ENCODE results near the gene GTF2A1. TPM values are rescaled to one million over a fixed set of nuclear protein-coding genes. Genes with fewer than 3 reads are reported as not detected.
A peak's percentile ranks its signal among the peaks of the same experiment; 100 is the strongest.

Gene GTF2A1
- total RNA-seq, 4 donors from 2014 or later = 18.7 to 25.7 (median 22.9) TPM

- H3K4me1 ChIP-seq = peaks cover 5 to 38% (median 16%) of the 10 kb centered on the region in 3 donors
Measured at GRCh38 chr14:81179631-81180030, 41.1 kb downstream of the GTF2A1 start.

GRCh38 chr14:81178063-81178462 lies 42.7 kb downstream of the GTF2A1 start:
- Histone ChIP-seq H3K4me3 (peak overlapping the region in 1 of 4 donors; percentile 7), H3K4me1 (peaks cover 5 to 32% (median 16%) of the 10 kb centered on the region in 3 donors), H3K27me3 (no peaks in the 10 kb centered on the region), H3K36me3 (peaks cover 0 to 43% (median 0%) of the 10 kb centered on the region in 3 donors), H3K9me3 (no peaks in the 10 kb centered on the region), H3K27ac (peak overlapping the region in 3 of 4 donors; percentile 49 to 52 (median 51))
- DNase-seq = no peak
- intact Hi-C loops (cut with DNase I) = no loop called here
- TF ChIP-seq, protein P1, sequence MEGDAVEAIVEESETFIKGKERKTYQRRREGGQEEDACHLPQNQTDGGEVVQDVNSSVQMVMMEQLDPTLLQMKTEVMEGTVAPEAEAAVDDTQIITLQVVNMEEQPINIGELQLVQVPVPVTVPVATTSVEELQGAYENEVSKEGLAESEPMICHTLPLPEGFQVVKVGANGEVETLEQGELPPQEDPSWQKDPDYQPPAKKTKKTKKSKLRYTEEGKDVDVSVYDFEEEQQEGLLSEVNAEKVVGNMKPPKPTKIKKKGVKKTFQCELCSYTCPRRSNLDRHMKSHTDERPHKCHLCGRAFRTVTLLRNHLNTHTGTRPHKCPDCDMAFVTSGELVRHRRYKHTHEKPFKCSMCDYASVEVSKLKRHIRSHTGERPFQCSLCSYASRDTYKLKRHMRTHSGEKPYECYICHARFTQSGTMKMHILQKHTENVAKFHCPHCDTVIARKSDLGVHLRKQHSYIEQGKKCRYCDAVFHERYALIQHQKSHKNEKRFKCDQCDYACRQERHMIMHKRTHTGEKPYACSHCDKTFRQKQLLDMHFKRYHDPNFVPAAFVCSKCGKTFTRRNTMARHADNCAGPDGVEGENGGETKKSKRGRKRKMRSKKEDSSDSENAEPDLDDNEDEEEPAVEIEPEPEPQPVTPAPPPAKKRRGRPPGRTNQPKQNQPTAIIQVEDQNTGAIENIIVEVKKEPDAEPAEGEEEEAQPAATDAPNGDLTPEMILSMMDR (IDR thresholded peaks at IDR 0.05) = no peak
- TF ChIP-seq POLR2A (IDR thresholded peaks at IDR 0.05) = no peak

More at GRCh38 chr14:81179631-81180030, 41.1 kb downstream of the GTF2A1 start:
- no peak for TF ChIP-seq POLR2A (IDR thresholded peaks at IDR 0.05)
- TF ChIP-seq, protein P1 (IDR thresholded peaks at IDR 0.05) = no peak
- no peaks in the 10 kb centered on the region for H3K9me3 ChIP-seq
- peaks cover 0 to 56% (median 0%) of the 10 kb centered on the region in 3 donors for H3K36me3 ChIP-seq
- H3K4me3 ChIP-seq = no peak overlapping the region
- DNase-seq = no peak
- WGBS, 2 donors = 78 to 87% methylated on average over 2 of the region's 2 CpGs
- H3K27me3 ChIP-seq = no peaks in the 10 kb centered on the region
- intact Hi-C loops (cut with DNase I) = no loop called here
- no peak overlapping the region for H3K27ac ChIP-seq

DNA sequence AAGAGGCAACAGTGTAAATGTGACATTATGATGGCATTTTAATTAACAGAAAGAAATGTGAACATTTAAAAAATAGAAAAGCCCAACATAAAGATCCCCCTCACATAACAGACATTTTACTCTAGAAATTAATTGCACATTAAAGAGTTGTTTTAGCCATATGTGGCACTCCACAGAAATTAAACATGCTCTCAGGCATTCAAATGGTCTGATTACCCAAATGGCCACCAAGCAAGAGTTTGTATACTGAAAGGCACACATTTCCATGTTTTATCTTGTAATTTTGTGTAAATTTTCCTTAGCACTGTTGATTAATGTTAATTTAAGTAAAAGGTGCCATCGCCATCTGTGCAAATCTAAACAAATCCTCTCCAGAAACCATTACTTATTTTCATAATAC lies 43.5 kb downstream of the GTF2A1 start:
- Histone ChIP-seq H3K27me3 (no peaks in the 10 kb centered on the region), H3K9me3 (no peaks in the 10 kb centered on the region), H3K27ac (peak overlapping the region; percentile 1 to 52 (median 44)), H3K4me3 (peak overlapping the region in 3 of 4 donors; percentile 7 to 49 (median 22)), H3K36me3 (peaks cover 0 to 35% (median 0%) of the 10 kb centered on the region in 3 donors), H3K4me1 (peaks cover 5 to 23% (median 16%) of the 10 kb centered on the region in 3 donors)
- DNase-seq = no peak
- WGBS, 2 donors = 65 to 66% methylated on average over 1 of the region's 1 CpG
- intact Hi-C loops (cut with DNase I) = no loop called here
- TF ChIP-seq POLR2A (IDR thresholded peaks at IDR 0.05) = no peak
- TF ChIP-seq, protein P1 (IDR thresholded peaks at IDR 0.05) = no peak

GRCh38 chr14:81176241-81176640 lies 44.5 kb downstream of the GTF2A1 start:
- Histone ChIP-seq H3K4me1 (peaks cover 5 to 20% (median 16%) of the 10 kb centered on the region in 3 donors), H3K36me3 (peaks cover 0 to 26% (median 0%) of the 10 kb centered on the region in 3 donors), H3K9me3 (no peaks in the 10 kb centered on the region), H3K27me3 (no peaks in the 10 kb centered on the region), H3K4me3 (no peak overlapping the region), H3K27ac (peak overlapping the region in 2 of 4 donors; percentile 49 to 52)
- DNase-seq = no peak
- TF ChIP-seq, protein P1 (IDR thresholded peaks at IDR 0.05) = no peak
- no peak for TF ChIP-seq POLR2A (IDR thresholded peaks at IDR 0.05)
- intact Hi-C loops (cut with DNase I) = no loop called here
- WGBS, 2 donors = 78 to 81% methylated on average over 3 of the region's 3 CpGs

DNA sequence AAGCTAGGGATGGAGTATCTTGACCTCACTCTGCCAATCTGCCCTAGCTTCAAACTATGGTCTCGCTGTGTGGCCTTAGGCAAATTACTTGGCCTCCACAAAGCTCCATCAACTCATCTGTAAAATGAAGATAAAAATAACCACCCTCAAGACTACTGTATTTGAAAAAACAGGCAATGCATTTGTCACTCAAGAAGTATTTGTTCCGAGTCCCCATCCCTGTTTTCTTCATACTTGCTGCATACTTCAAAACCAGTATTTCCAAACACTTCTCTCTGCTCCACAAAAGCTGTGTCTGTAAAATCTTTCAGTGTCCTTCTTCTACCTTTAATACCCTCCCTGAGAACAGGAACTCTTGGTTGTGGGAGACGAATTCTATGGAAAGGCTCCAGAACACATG lies 47.9 kb downstream of the GTF2A1 start:
- Histone ChIP-seq H3K27me3 (no peaks in the 10 kb centered on the region), H3K4me1 (peaks cover 5 to 35% (median 16%) of the 10 kb centered on the region in 3 donors), H3K9me3 (no peaks in the 10 kb centered on the region), H3K4me3 (no peak overlapping the region), H3K36me3 (no peaks in the 10 kb centered on the region), H3K27ac (no peak overlapping the region)
- WGBS, 2 donors = 68 to 74% methylated on average over 3 of the region's 3 CpGs
- no peak for DNase-seq
- TF ChIP-seq POLR2A (IDR thresholded peaks at IDR 0.05) = no peak
- TF ChIP-seq, protein P1 (IDR thresholded peaks at IDR 0.05) = no peak
- intact Hi-C loops (cut with DNase I) = no loop called here
